A673 (cell line): ENCODE results near the gene DXO.

ENCODE experiments used
- CTCF ChIP-seq: fragments of 300-800, 200-600 bp; sonication (generic); conservative IDR thresholded peaks from 2 replicates; pipeline ENCODE4 v1.5.1; 2017; ENCODE audit warnings: low read depth, mild to moderate bottlenecking, antibody characterized with exemption, low read length, moderate library complexity, mixed read lengths
- EZH2 ChIP-seq: fragments of 200-600 bp; sonication (generic); IDR thresholded peaks from 2 replicates; pipeline ENCODE4 v1.6.1; 2017; ENCODE audit warnings: borderline replicate concordance, low read depth, mild to moderate bottlenecking, mixed read lengths, antibody characterized with exemption, low read length; ENCODE audit not compliant: poor library complexity, severe bottlenecking

- TF ChIP-seq CTCF = no peak
- TF ChIP-seq EZH2 = no peak
These were observed 44.6 kb downstream of the DXO start, which contains the start of gene C2 for GRCh38 chr6:31927242-31927862.
